ENCODE data around the gene ABCC3.
"Not testable (repeated sequence)": the region's sequence is repeated elsewhere in the genome, so short reads cannot be mapped to it uniquely, and the experiment has no call there.

ABCC3 gene

GRCh38 chr17:50710650-50711049, 76.0 kb downstream of the ABCC3 start:
- no peak for FAIRE-seq

- FAIRE-seq: no peak
Measured at GRCh38 chr17:50712641-50713040, 78.0 kb downstream of the ABCC3 start.

- FAIRE-seq: no peak
Measured at GRCh38 chr17:50715471-50715870, 80.8 kb downstream of the ABCC3 start.

- no peak for FAIRE-seq
Measured at GRCh38 chr17:50719144-50719923, 84.7 kb downstream of the ABCC3 start, which contains the start of gene LUC7L3. Gene LUC7L3 (plus strand): TSS chr17:50719603. CDS start chr17:50719733, 130 bp downstream.

GRCh38 chr17:50719924-50720794, 85.5 kb downstream of the ABCC3 start:
- FAIRE-seq: no peak

GRCh38 chr17:50721194-50722010, 86.7 kb downstream of the ABCC3 start:
- no peak for FAIRE-seq

- no peak for FAIRE-seq
Measured at GRCh38 chr17:50722746-50723145, 88.1 kb downstream of the ABCC3 start.

GRCh38 chr17:50724622-50725021, 89.9 kb downstream of the ABCC3 start:
- not testable (repeated sequence) for FAIRE-seq

- FAIRE-seq: no peak
Measured at GRCh38 chr17:50725769-50726655, 91.3 kb downstream of the ABCC3 start.

GRCh38 chr17:50728112-50728429, 93.4 kb downstream of the ABCC3 start:
- no peak for FAIRE-seq

- FAIRE-seq: no peak
Measured at GRCh38 chr17:50728881-50729765, 94.4 kb downstream of the ABCC3 start.

GRCh38 chr17:50731575-50732460, 97.1 kb downstream of the ABCC3 start:
- no peak for FAIRE-seq

- no peak for FAIRE-seq
Measured at GRCh38 chr17:50735287-50735686, 100.6 kb downstream of the ABCC3 start.

- FAIRE-seq: no peak
Measured at GRCh38 chr17:50737118-50737698, 102.5 kb downstream of the ABCC3 start.

- no peak for FAIRE-seq
Measured at GRCh38 chr17:50739098-50739497, 104.4 kb downstream of the ABCC3 start.

All from colon (tissue), 2 donors.